PC-3 (cell line): ENCODE results near the gene MAPKAP1. TPM values are rescaled to one million over a fixed set of nuclear protein-coding genes. Genes with fewer than 3 reads are reported as not detected.
A peak's percentile ranks its signal among the peaks of the same experiment; 100 is the strongest.

Experiments
- ATAC-seq: fragments of 200-7000 bp; cut with Tn5 transposase; 2 replicates; pipeline ENCODE4 v1.9.1; 2020; ENCODE audit warnings: mild to moderate bottlenecking, moderate library complexity
- BruUV-seq: library from RNA; stranded (reverse); fragments of 400-500 nt; replicated peaks from 2 replicates; lab custom pipeline; 2021; lab: Mats Ljungman, UMichigan
- CTCF ChIA-PET: fragments of 300-600 bp; sonication (Branson Sonifier 250); formaldehyde crosslinking; loops from one replicate; lab custom pipeline; 2022; ENCODE audit warnings: antibody characterized with exemption; lab: Charles Lee
- POLR2A ChIA-PET: fragments of 300-600 bp; sonication (Branson Sonifier 250); formaldehyde crosslinking; loops from one replicate; lab custom pipeline; 2022; ENCODE audit warnings: antibody characterized with exemption; ENCODE audit not compliant: unreplicated experiment; lab: Charles Lee
- DNase-seq: peaks from one replicate; pipeline ENCODE4 v3.0.0-alpha.2; 2015
- H2AFZ ChIP-seq: fragments of 300-600 bp; sonication (generic); 2 replicates; pipeline ENCODE4 v1.6.0; 2016; ENCODE audit warnings: antibody characterized with exemption, low read length
- H3F3A ChIP-seq: fragments of 300-600 bp; sonication (generic); one replicate; pipeline ENCODE4 v1.6.0; 2017; ENCODE audit warnings: antibody characterized with exemption, low read length, control low read depth, mild to moderate bottlenecking; ENCODE audit not compliant: unreplicated experiment
- H3K27ac ChIP-seq: fragments of 300-600 bp; sonication (generic); 2 replicates; pipeline ENCODE4 v1.5.1; 2016; ENCODE audit warnings: mild to moderate bottlenecking, low read length
- H3K27me3 ChIP-seq: fragments of 300-600 bp; sonication (generic); 2 replicates; pipeline ENCODE4 v1.6.1; 2016; ENCODE audit warnings: low read length, mixed read lengths
- H3K36me3 ChIP-seq: fragments of 300-600 bp; sonication (generic); 2 replicates; pipeline ENCODE4 v1.6.1; 2016; ENCODE audit warnings: low read depth, mixed run types, low read length, mixed read lengths
- H3K4me1 ChIP-seq: fragments of 300-600 bp; sonication (generic); 2 replicates; pipeline ENCODE4 v1.5.1; 2016; ENCODE audit warnings: low read length; ENCODE audit not compliant: insufficient read depth
- H3K4me2 ChIP-seq: fragments of 300-600 bp; sonication (generic); 2 replicates; pipeline ENCODE4 v1.6.0; 2016; ENCODE audit warnings: low read length
- H3K4me3 ChIP-seq: fragments of 300-600 bp; sonication (generic); 2 replicates; pipeline ENCODE4 v1.5.1; 2016; ENCODE audit warnings: mild to moderate bottlenecking, low read length, mixed read lengths
- H3K79me2 ChIP-seq: fragments of 300-600 bp; sonication (generic); 2 replicates; pipeline ENCODE4 v1.6.1; 2017; ENCODE audit warnings: low read length, mixed read lengths
- H3K9ac ChIP-seq: fragments of 300-600 bp; sonication (generic); 2 replicates; pipeline ENCODE4 v1.6.0; 2016; ENCODE audit warnings: mild to moderate bottlenecking, low read length
- H3K9me2 ChIP-seq: fragments of 300-600 bp; sonication (generic); replicated peaks from 2 replicates; pipeline ENCODE4 v1.6.1; 2016; ENCODE audit warnings: mixed run types, low read length, mixed read lengths
- H3K9me3 ChIP-seq: fragments of 300-600 bp; sonication (generic); 2 replicates; pipeline ENCODE4 v1.6.1; 2016; ENCODE audit warnings: low read length, mixed read lengths
- H4K20me1 ChIP-seq: fragments of 300-600 bp; sonication (generic); 2 replicates; pipeline ENCODE4 v1.6.1; 2016; ENCODE audit warnings: low read length, mixed read lengths
- CTCF ChIP-seq: fragments of 300-600 bp; sonication (generic); conservative IDR thresholded peaks from 2 replicates; pipeline ENCODE4 v1.5.1; 2017; ENCODE audit warnings: antibody characterized with exemption, low read depth, mild to moderate bottlenecking, low read length
- EZH2 ChIP-seq: fragments of 300-600 bp; sonication (generic); IDR thresholded peaks from one replicate; pipeline ENCODE4 v1.6.1; 2017; ENCODE audit warnings: antibody characterized with exemption, mild to moderate bottlenecking, low read length; ENCODE audit not compliant: unreplicated experiment
- EZH2phosphoT487 ChIP-seq: fragments of 300-600 bp; sonication (generic); IDR thresholded peaks from 2 replicates; pipeline ENCODE4 v1.6.1; 2018; ENCODE audit warnings: mild to moderate bottlenecking, antibody characterized with exemption, low read length, borderline replicate concordance
- intact Hi-C: fragments of 100-400 bp; cut with micrococcal nuclease; formaldehyde crosslinking; loops from 2 replicates; pipeline ENCODE4 v1.9.0; 2023
- total RNA-seq: library from RNA; depleted of rRNA; stranded (reverse); fragments of >200 nt; gene quantifications from 2 replicates; pipeline ENCODE4 v1.2.3, GENCODE V29; 2014

MAPKAP1 gene
- total RNA-seq, 1 experiment from 2014 or later = 128 TPM

GRCh38 chr9:125679597-125680189 is 27.3 kb downstream of the MAPKAP1 start:
- ATAC-seq = no peak
- CTCF ChIA-PET = no interaction called here
- H3K4me3 ChIP-seq = no peak overlapping the region

GRCh38 chr9:125674981-125675973 is 31.7 kb downstream of the MAPKAP1 start:
- DNase-seq = peak; percentile 80
- H3K9me3 ChIP-seq = no peaks in the 10 kb centered on the region
- peaks cover 22% of the 10 kb centered on the region for H3K4me1 ChIP-seq
- H3F3A ChIP-seq = no peaks in the 10 kb centered on the region
- BruUV-seq = TSS peak; percentile 81
- ChIA-PET POLR2A (interaction anchor here (1.1 kb wide), 1 partner anchor 31 kb away, joined by 3 read pairs; the partner anchor contains the start of gene MAPKAP1), CTCF (no interaction called here)
- H3K4me3 ChIP-seq = 0 out of 2 replicates have a peak overlapping the region, but pooled peaks have one; percentile 7
- H3K79me2 ChIP-seq = peaks cover 50% of the 10 kb centered on the region
- H2AFZ ChIP-seq = no peak overlapping the region
- no peaks in the 10 kb centered on the region; the same call in 1 of the 2 replicates for H3K36me3 ChIP-seq
- H3K27me3 ChIP-seq = no peaks in the 10 kb centered on the region
- no peak overlapping the region for H3K9ac ChIP-seq
- intact Hi-C loops = no loop called here
- ATAC-seq = peak; percentile 90
- H3K27ac ChIP-seq = peak overlapping the region; percentile 21
- no peaks in the 10 kb centered on the region for H4K20me1 ChIP-seq
- TF ChIP-seq CTCF (no peak), EZH2phosphoT487 (no peak), EZH2 (no peak)
- H3K9me2 ChIP-seq = no peaks in the 10 kb centered on the region
- H3K4me2 ChIP-seq = peak overlapping the region; percentile 54

More at GRCh38 chr9:125679597-125680189, 27.3 kb downstream of the MAPKAP1 start:
- no peak for DNase-seq
- H2AFZ ChIP-seq = no peak overlapping the region
- no TSS peak for BruUV-seq
- POLR2A ChIA-PET = no interaction called here
- intact Hi-C loops = no loop called here
- no peak overlapping the region for H3K9ac ChIP-seq
- H3K79me2 ChIP-seq = peaks cover 49% of the 10 kb centered on the region
- no peak overlapping the region for H3K4me2 ChIP-seq
- no peaks in the 10 kb centered on the region for H3K27me3 ChIP-seq
- H3K9me3 ChIP-seq = no peaks in the 10 kb centered on the region
- peaks cover 34% of the 10 kb centered on the region for H3K4me1 ChIP-seq
- no peaks in the 10 kb centered on the region for H3F3A ChIP-seq
- H3K27ac ChIP-seq = no peak overlapping the region
- no peak for TF ChIP-seq EZH2
- no peak for TF ChIP-seq CTCF
- TF ChIP-seq EZH2phosphoT487 = no peak
- H3K9me2 ChIP-seq = no peaks in the 10 kb centered on the region
- no peaks in the 10 kb centered on the region for H3K36me3 ChIP-seq
- no peaks in the 10 kb centered on the region for H4K20me1 ChIP-seq
